Measurements from ENCODE around the gene ZNF358.

Gene ZNF358

GRCh38 chr19:7488736-7489353, 27.1 kb upstream of the ZNF358 start, which contains the start of gene PEX11G:
PEX11G (minus strand) TSS chr19:7489035; CDS start chr19:7489010, 25 bp downstream.
- peak within 1 kb of the TSS; percentile 23 for H3K27ac ChIP-seq
- DNase-seq (ENCODE audit: low read depth, low spot score), result no peak

DNA sequence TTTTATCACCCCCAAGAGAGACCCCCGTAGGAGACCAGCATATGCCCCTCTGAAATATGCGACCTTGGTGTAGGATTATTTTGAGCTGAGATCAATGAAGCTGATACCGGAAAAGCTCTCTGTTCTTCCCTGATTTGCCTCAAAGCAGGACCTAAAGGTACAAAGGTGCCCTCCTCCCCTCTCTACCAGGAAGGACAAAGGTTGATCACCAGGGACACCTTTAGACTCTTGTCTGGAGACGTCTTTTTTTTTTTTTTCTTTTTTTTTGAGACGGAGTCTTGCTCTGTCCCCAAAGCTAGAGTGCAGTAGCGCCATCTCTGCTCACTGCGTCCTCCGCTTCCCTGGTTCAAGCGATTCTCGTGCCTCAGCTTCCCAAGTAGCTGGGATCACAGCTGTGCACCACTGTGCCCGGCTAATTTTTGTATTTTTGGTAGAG, 26.3 kb upstream of the ZNF358 start:
- no peak overlapping the region for H3K27ac ChIP-seq
- no peak for DNase-seq (ENCODE audit: low read depth, low spot score)

- no peak for DNase-seq (ENCODE audit: low read depth, low spot score)
- peak overlapping the region; percentile 8 for H3K27ac ChIP-seq
Measured at GRCh38 chr19:7492142-7492541, 23.8 kb upstream of the ZNF358 start.

DNA sequence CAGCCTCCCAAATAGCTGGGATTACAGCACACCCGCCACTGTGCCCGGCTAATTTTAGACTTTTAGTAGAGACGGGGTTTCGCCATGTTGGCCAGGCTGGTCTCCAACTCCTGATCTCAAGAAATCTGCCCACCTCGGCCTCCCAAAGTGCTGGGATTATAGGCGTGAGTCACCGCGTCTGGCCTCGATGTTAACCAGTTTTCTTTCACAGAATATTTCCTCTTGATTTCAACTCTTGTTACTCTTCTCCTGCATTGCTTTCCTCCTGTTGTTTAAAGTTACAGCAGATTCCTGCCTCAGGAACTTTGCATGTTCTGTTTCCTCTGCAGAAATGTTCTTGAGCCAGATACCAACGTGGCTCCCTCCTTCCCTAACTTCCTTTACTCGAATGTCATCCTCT, 23.3 kb upstream of the ZNF358 start:
- H3K27ac ChIP-seq, result peak overlapping the region; percentile 8
- no peak for DNase-seq (ENCODE audit: low read depth, low spot score)

DNA sequence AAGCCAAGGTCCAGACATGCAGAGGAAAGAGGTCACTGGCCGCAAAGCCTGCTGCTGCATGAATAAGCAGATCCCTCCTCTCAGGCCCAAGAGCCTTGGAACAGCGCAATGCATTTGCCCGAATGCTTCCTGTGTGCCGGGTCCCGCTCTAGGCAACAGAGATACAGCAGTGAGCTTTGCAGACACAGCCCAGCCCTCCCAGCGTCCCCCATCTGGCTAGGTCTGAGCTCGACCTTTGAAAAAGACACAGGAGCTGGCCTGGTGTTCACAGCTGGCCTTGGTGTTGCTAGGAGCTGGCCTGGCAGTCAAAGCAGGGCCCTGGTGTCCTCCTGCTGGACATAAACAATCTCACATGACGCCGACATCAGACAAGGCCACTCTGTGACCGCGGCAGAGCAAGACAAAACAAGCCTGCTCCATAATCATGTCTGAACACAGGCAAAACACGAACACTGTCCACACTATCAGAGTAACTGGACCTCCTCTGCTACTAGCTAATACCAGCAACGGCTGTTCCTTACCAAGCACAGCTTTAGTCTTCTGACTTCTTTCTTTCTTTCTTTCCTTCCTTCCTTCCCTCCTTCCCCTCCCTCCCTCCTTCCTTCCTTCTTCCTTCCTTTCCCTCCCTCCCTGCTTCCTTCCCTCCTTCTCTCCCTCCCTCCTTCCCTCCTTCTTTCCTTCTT, 21.3 kb upstream of the ZNF358 start:
- no peak for DNase-seq (ENCODE audit: low read depth, low spot score)
- H3K27ac ChIP-seq, result peak overlapping the region; percentile 67

- DNase-seq (ENCODE audit: low read depth, low spot score), result no peak
- H3K27ac ChIP-seq, result no peak overlapping the region
Measured at GRCh38 chr19:7497292-7497691, 18.6 kb upstream of the ZNF358 start.

DNA sequence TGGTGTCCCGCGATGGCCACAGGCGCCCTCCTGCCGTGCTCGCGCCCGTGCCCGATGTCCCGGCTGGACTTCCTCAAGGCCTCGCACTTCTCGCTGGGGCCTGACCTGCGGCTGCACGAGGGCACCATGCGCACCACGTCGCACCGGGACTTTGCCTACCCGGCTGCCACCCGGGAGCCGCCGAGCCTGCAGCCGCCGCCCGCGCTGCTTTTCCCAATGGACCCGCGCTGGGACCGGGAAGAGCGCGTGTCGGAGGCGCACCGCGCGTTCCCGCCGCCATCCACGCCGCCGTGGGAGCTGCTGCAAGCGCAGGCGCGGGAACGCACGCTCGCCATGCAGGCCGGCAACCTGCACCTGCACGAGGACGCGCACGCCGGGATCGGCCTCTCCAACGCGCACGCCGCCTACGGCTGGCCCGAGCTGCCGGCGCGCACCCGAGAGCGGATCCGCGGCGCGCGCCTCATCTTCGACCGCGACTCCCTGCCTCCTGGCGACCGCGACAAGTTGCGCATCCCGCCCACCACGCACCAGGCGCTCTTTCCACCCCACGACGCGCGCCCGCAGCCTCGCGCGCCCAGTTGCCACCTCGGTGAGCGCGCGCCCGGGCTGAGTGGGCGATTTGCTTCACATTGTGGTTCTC, 15.0 kb upstream of the ZNF358 start:
- no peak overlapping the region for H3K27ac ChIP-seq
- DNase-seq (ENCODE audit: low read depth, low spot score), result no peak

DNA sequence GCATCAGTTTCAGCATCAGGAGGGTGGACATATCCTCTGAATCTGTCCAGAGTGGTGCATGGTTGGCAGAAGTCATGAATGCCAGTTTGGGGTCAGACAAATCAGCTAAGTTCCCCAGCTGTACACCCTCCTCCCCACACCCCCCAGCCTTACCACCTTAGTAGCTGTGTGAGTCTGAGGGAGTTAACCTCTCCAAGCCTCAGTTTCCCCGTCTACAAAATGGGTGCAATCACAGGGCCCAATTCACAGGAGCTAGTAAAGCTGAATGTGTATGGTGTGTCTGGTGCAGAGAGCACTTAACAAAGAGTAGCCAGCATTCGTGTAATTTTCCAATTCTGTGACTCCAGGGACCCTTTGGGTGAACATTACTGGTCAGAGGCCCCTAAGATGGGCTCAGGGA, 13.4 kb upstream of the ZNF358 start:
- no peak for DNase-seq (ENCODE audit: low read depth, low spot score)
- H3K27ac ChIP-seq, result no peak overlapping the region

DNA sequence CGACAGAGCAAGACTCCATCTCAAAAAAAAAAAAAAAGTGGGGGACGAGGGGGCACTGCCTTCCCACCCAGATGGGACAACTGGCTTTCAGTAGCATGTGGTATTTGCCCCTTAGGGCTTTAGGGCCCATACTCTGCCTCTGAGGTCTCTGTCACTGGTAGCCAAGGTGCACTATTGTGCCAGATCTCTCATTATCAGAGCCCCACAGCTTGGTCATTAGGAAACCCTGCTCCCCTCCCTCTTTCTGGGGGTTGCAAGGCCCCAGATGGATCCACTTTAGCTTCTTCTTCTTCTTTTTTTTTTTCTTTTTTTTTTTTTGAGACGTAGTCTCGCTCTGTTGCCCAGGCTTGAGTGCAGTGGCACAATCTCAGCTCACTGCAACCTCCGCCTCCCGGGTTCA, 11.2 kb upstream of the ZNF358 start:
- no peak overlapping the region for H3K27ac ChIP-seq
- no peak for DNase-seq (ENCODE audit: low read depth, low spot score)

DNA sequence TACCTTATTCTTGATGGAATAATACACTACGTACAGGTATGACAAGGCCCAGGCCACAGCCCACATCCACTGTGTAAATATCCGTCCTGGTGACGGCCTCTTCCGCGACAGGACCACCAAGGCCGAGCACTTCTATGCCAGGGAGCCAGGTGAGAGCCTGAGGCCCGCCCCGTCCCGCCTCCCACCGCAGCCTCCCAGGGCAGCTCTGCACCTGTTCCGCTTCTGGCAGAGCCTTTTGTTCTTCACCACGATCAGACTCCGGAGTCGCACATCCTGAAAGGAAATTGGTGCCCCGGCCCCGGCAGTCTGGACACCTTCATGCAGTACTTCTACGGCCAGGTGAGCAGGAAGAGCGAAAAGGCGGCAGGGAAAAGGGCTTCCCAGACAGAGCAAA, 10.6 kb upstream of the ZNF358 start:
- no peak for DNase-seq (ENCODE audit: low read depth, low spot score)
- no peak overlapping the region for H3K27ac ChIP-seq

- DNase-seq (ENCODE audit: low read depth, low spot score), result no peak
Measured at GRCh38 chr19:7505682-7506384, 10.1 kb upstream of the ZNF358 start.

GRCh38 chr19:7506385-7507328, 9.2 kb upstream of the ZNF358 start:
- no peak overlapping the region for H3K27ac ChIP-seq
- no peak for DNase-seq (ENCODE audit: low read depth, low spot score)

More at GRCh38 chr19:7505682-7506384, 10.1 kb upstream of the ZNF358 start:
- H3K27ac ChIP-seq, result no peak overlapping the region

- H3K27ac ChIP-seq, result no peak overlapping the region
- no peak for DNase-seq (ENCODE audit: low read depth, low spot score)
Measured at GRCh38 chr19:7507884-7508283, 8.0 kb upstream of the ZNF358 start.

DNA sequence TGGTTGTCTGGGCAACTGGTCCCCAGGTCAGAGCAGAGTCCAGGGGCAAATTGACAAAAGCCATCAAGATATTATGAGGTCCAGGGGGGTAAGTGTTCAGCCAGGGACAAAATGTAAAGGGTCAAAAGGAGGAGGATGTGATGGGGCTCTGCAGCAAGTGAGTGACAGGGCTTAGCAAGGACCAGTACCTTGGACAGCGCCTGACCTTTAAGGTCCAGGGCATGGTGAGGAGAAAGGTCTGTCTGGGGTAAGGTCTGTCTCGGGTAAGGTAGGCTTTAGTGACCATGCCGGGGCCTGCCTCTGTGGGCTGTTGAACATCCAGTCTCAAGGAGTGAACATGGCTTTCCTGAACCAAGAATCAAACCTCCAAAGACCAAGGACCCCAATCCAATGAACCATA, 6.3 kb upstream of the ZNF358 start:
- no peak overlapping the region for H3K27ac ChIP-seq
- DNase-seq (ENCODE audit: low read depth, low spot score), result no peak

- DNase-seq (ENCODE audit: low read depth, low spot score), result no peak
- H3K27ac ChIP-seq, result no peak overlapping the region
Measured at GRCh38 chr19:7512400-7512851, 3.5 kb upstream of the ZNF358 start.

DNA sequence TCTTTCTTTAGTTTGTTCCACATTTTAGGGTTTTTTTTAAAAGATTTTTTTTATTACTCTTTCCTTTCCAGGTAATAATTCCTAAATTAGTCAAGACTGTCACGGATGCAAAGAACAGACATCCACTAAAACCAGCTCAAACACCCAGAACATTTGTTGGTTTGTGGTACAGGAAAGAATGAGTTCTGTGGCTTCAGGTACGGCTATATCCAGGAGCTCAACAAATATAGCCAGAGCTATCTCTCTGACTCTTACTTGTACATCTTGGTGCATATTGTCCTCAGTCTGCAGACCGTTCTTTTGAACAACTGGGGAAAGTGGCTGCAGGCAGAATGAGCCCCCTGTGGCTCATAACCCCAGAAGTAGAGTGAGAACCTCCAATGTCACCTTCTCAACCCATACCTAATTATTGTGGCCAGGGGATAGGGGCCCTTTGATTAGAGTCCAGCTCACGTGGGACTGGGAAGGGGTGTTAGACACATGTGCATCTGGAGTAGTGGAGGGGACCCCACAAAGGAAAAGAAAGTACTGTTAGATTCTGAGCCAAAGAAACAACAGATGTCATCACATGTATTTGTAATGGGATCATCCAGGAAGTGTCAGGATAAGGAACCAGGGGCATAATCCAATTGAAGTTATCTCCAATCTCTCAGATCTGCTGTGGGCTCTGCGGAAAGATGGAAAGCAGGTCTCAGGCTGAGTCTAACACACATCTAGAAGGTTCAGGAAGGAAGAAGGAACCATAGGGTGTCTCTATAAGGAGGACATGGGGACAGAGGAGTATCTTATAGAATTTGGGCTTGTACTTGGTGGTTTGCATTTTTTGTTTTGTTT, 1.9 kb upstream of the ZNF358 start:
- H3K27ac ChIP-seq, result no peak overlapping the region
- no peak for DNase-seq (ENCODE audit: low read depth, low spot score)

DNA sequence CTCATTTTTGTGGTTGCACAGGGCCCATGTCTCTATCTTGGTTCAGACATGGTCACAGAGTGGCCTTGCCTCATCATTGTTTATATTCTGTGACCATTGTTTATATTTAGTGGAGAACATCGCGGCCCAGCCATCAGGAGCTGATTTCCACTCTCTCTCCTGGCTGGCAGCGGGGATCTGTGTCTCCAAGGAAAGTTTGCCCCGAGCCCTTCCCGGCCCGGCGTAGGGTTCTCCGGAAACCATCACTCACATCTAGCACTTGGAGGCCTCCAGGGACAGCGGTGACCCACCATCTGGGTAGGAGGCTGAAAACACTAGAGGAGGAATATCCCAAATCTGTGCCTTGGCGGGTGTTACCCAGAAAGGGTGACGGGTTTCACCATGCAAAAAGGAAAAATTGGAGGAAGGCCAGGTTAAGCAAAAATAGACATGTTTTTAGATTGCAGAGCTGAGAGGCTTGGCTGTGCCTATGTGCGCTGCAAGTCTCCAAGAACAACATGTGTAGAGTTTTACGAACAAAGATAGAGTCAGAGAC, 726 bp upstream of the ZNF358 start:
- H3K27ac ChIP-seq, result no peak overlapping the region
- no peak for DNase-seq (ENCODE audit: low read depth, low spot score)

GRCh38 chr19:7516333-7516732, 430 bp downstream of the ZNF358 start:
- no peak for DNase-seq (ENCODE audit: low read depth, low spot score)
- no peak overlapping the region for H3K27ac ChIP-seq

- DNase-seq (ENCODE audit: low read depth, low spot score), result no peak
- no peak overlapping the region for H3K27ac ChIP-seq
Measured at GRCh38 chr19:7516878-7517277, 975 bp downstream of the ZNF358 start.
